BE2C (cell line): ENCODE results near the gene DAPK1.

Source experiments
- DNase-seq: peaks from one replicate; pipeline ENCODE4 v3.0.0-alpha.2; 2020
- H3K27me3 ChIP-seq: fragments of 250-450 bp; sonication (Bioruptor Pico); 2 replicates; pipeline ENCODE4 v1.5.1; 2020; ENCODE audit warnings: mild to moderate bottlenecking
- H3K36me3 ChIP-seq: fragments of 250-450 bp; sonication (Bioruptor Pico); 2 replicates; pipeline ENCODE4 v1.5.1; 2020; ENCODE audit warnings: mild to moderate bottlenecking
- H3K4me1 ChIP-seq: fragments of 250-450 bp; sonication (Bioruptor Pico); 2 replicates; pipeline ENCODE4 v1.5.1; 2020
- H3K4me3 ChIP-seq: 2 replicates; pipeline ENCODE4 v1.5.1; 2011; ENCODE audit warnings: low read depth, low read length
- H3K9me3 ChIP-seq: fragments of 250-450 bp; sonication (Bioruptor Pico); 2 replicates; pipeline ENCODE4 v1.5.1; 2020
- TF ChIP-seq, protein P1 (sequence below): IDR thresholded peaks from 2 replicates; pipeline ENCODE4 v1.5.1; 2012; ENCODE audit warnings: mild to moderate bottlenecking, low read depth, low read length

The DAPK1 gene

GRCh38 chr9:87656485-87656884 lies 158.8 kb downstream of the DAPK1 start:
- TF ChIP-seq, protein P1, sequence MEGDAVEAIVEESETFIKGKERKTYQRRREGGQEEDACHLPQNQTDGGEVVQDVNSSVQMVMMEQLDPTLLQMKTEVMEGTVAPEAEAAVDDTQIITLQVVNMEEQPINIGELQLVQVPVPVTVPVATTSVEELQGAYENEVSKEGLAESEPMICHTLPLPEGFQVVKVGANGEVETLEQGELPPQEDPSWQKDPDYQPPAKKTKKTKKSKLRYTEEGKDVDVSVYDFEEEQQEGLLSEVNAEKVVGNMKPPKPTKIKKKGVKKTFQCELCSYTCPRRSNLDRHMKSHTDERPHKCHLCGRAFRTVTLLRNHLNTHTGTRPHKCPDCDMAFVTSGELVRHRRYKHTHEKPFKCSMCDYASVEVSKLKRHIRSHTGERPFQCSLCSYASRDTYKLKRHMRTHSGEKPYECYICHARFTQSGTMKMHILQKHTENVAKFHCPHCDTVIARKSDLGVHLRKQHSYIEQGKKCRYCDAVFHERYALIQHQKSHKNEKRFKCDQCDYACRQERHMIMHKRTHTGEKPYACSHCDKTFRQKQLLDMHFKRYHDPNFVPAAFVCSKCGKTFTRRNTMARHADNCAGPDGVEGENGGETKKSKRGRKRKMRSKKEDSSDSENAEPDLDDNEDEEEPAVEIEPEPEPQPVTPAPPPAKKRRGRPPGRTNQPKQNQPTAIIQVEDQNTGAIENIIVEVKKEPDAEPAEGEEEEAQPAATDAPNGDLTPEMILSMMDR, result no peak
- Histone ChIP-seq H3K9me3 (no peaks in the 10 kb centered on the region), H3K36me3 (0 out of 2 replicates have a peak, but pooled peaks cover under 1% of the 10 kb centered on the region), H3K4me3 (no peak overlapping the region), H3K27me3 (no peaks in the 10 kb centered on the region), H3K4me1 (no peaks in the 10 kb centered on the region)
- DNase-seq, result no peak

DNA sequence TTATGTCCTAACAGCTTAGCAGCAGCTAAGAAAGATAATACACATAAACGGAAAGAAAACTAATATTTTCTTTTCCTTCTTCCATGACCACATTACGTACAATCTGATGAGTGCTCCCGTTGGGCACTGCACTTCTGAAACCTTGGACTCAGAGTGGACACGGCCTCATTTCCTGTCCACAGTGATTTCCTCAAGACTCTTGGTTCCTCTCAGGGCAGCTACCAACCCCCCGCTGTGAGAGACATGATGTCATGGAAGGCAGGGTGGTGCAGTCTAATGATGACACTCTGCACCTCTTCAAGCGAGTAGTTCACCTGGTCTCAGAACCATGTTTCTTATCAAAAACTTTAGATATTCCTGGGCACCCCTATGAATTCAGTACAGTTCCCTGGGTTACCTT lies 159.5 kb downstream of the DAPK1 start:
- TF ChIP-seq, protein P1, result no peak
- DNase-seq, result no peak
- no peak overlapping the region for H3K4me3 ChIP-seq

DNA sequence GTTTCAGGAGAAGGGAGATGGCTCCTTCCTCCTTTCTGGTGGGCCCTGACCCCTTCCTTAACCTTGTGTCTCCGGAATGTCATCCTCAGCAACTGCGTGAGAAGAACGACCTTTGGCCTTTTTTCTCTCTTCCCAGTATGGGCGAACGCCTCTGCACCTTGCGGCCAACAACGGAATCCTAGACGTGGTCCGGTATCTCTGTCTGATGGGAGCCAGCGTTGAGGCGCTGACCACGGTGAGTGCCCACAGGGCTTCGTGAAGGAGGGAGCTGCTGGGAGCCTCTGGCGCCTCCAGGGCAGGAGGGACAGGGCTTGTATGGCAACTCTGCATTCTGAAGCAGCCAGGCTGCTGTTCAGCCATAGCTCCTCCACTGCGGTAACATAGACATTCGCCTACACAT lies 160.2 kb downstream of the DAPK1 start:
- no peak overlapping the region for H3K4me3 ChIP-seq
- H3K4me1 ChIP-seq, result no peaks in the 10 kb centered on the region; the same call in 1 of the 2 replicates
- no peaks in the 10 kb centered on the region for H3K27me3 ChIP-seq
- TF ChIP-seq, protein P1, result no peak
- H3K9me3 ChIP-seq, result no peaks in the 10 kb centered on the region
- no peaks in the 10 kb centered on the region for H3K36me3 ChIP-seq
- no peak for DNase-seq

More for the DNA sequence above, 159.5 kb downstream of the DAPK1 start:
- H3K9me3 ChIP-seq, result no peaks in the 10 kb centered on the region
- H3K4me1 ChIP-seq, result no peaks in the 10 kb centered on the region; the same call in 1 of the 2 replicates
- H3K36me3 ChIP-seq, result no peaks in the 10 kb centered on the region
- no peaks in the 10 kb centered on the region for H3K27me3 ChIP-seq

- H3K36me3 ChIP-seq, result no peaks in the 10 kb centered on the region
- TF ChIP-seq, protein P1, result no peak
- no peaks in the 10 kb centered on the region; the same call in 1 of the 2 replicates for H3K4me1 ChIP-seq
- no peak overlapping the region for H3K4me3 ChIP-seq
- no peaks in the 10 kb centered on the region for H3K27me3 ChIP-seq
- no peaks in the 10 kb centered on the region for H3K9me3 ChIP-seq
- no peak for DNase-seq
Measured at GRCh38 chr9:87658511-87658910, 160.8 kb downstream of the DAPK1 start.

DNA sequence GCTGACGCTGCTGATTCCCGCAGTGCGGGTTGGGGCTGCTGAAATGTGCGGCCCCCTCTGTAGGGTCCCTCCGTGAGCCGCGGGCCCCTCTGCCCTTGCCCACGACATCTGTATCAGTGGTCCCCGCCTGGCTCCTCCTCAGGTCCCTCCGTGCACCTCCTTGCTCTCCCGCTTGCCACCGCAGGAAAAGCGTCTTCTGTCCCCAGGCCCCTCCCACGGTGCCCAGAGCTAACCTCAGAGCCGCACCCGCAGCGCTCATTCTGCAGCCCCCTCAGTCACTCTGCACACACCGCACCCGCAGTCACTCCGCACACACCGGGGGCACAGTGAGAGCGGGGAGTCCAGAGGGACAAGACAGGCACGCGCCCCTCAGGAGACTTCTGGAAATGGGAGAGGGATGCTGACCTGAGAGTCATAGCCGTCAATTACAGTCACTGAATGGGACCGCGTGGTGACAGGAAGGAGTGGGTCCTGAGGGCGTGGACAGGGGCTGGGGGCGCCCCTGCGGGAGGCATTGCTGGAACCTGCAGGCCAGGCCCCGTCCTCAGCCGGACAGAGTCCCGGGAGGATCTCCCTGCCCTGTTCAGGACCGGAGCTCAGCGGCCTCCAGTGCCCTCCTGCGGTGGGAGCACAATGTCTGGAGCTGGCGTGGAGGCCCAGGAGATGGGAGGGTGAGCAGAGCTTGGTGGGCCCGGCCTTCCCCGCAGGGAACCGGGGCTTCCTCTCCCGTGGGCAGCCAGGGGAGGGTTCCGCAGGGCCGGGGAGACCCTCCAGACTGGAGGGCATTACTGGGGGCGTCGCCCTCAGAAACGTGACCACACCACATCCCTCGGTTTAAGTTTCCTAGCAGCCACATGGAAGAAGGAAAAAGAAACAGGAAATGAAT lies 162.1 kb downstream of the DAPK1 start:
- no peaks in the 10 kb centered on the region; the same call in 1 of the 2 replicates for H3K4me1 ChIP-seq
- TF ChIP-seq, protein P1, result no peak
- H3K4me3 ChIP-seq, result no peak overlapping the region
- no peaks in the 10 kb centered on the region for H3K9me3 ChIP-seq
- no peaks in the 10 kb centered on the region for H3K27me3 ChIP-seq
- DNase-seq, result no peak
- no peaks in the 10 kb centered on the region for H3K36me3 ChIP-seq

- Histone ChIP-seq H3K4me1 (no peaks in the 10 kb centered on the region; the same call in 1 of the 2 replicates), H3K4me3 (no peak overlapping the region), H3K27me3 (no peaks in the 10 kb centered on the region), H3K36me3 (no peaks in the 10 kb centered on the region), H3K9me3 (no peaks in the 10 kb centered on the region)
- no peak for DNase-seq
- TF ChIP-seq, protein P1, result no peak
Measured at GRCh38 chr9:87661241-87661640, 163.6 kb downstream of the DAPK1 start.
